HepG2 (cell line): ENCODE data around the gene SLC9A5. TPM values are rescaled to one million over a fixed set of nuclear protein-coding genes. Genes with fewer than 3 reads are reported as not detected.

Source experiments
- BHLHE40 ChIP-seq: IDR thresholded peaks from 2 replicates; pipeline ENCODE4 v1.6.1; 2011; ENCODE audit warnings: low read length, improper control_type of control experiment
- CEBPG ChIP-seq: IDR thresholded peaks from 2 replicates; pipeline ENCODE4 v1.6.1; 2016
- CREM ChIP-seq, 2 experiments: sonication (generic) in 1 of 2; formaldehyde crosslinking in 1 of 2; IDR thresholded peaks; 2 replicates each; pipeline versions ENCODE4 v1.4.0 to v1.6.1; 2016 to 2020; ENCODE audit warnings: antibody characterized with exemption in 1 of 2, mild to moderate bottlenecking in 1 of 2, missing genetic modification reagents in 1 of 2
- ELF4 ChIP-seq: sonication (generic); formaldehyde crosslinking; IDR thresholded peaks from 2 replicates; pipeline ENCODE4 v1.5.0; 2020; ENCODE audit warnings: missing genetic modification reagents, mild to moderate bottlenecking, moderate library complexity, borderline replicate concordance
- JUND ChIP-seq: sonication (generic); formaldehyde crosslinking; IDR thresholded peaks from 2 replicates; pipeline ENCODE4 v1.8.0; 2022; ENCODE audit warnings: mild to moderate bottlenecking, missing genetic modification reagents
- KDM4B ChIP-seq: sonication (generic); formaldehyde crosslinking; IDR thresholded peaks from 2 replicates; pipeline ENCODE4 v1.4.0; 2020; ENCODE audit warnings: missing genetic modification reagents
- MTA1 ChIP-seq: sonication (generic); formaldehyde crosslinking; IDR thresholded peaks from 2 replicates; pipeline ENCODE4 v1.4.0; 2020; ENCODE audit warnings: missing genetic modification reagents, mild to moderate bottlenecking, borderline replicate concordance
- NFKB2 ChIP-seq: sonication (generic); formaldehyde crosslinking; IDR thresholded peaks from 2 replicates; pipeline ENCODE4 v1.4.0; 2020; ENCODE audit warnings: missing genetic modification reagents, borderline replicate concordance
- PHB2 ChIP-seq: fragments of 450-650 bp; IDR thresholded peaks from 2 replicates; pipeline ENCODE4 v1.6.1; 2018; ENCODE audit not compliant: partially characterized antibody
- PRDM15 ChIP-seq: sonication (generic); formaldehyde crosslinking; IDR thresholded peaks from 2 replicates; pipeline ENCODE4 v1.4.0; 2020; ENCODE audit warnings: missing genetic modification reagents
- RAD51 ChIP-seq: fragments of 450-650 bp; IDR thresholded peaks from 2 replicates; pipeline ENCODE4 v1.6.1; 2016; ENCODE audit warnings: borderline replicate concordance
- RNF2 ChIP-seq: fragments of 450-650 bp; conservative IDR thresholded peaks from 2 replicates; pipeline ENCODE4 v1.6.1; 2016; ENCODE audit warnings: low read depth
- RXRB ChIP-seq: IDR thresholded peaks from 2 replicates; pipeline ENCODE4 v1.6.1; 2016; ENCODE audit warnings: borderline replicate concordance, missing genetic modification reagents, missing compliant biosample characterization
- SIN3A ChIP-seq: IDR thresholded peaks from 2 replicates; pipeline ENCODE4 v1.6.1; 2011; ENCODE audit warnings: low read depth, mild to moderate bottlenecking, control low read depth, low read length, borderline replicate concordance
- SNAI1 ChIP-seq: sonication (generic); formaldehyde crosslinking; IDR thresholded peaks from 2 replicates; pipeline ENCODE4 v1.5.0; 2020; ENCODE audit warnings: mild to moderate bottlenecking, missing genetic modification reagents, borderline replicate concordance
- THYN1 ChIP-seq: sonication (generic); formaldehyde crosslinking; IDR thresholded peaks from 2 replicates; pipeline ENCODE4 v1.8.1; 2023; ENCODE audit warnings: low read depth, mild to moderate bottlenecking, moderate library complexity, missing genetic modification reagents, borderline replicate concordance
- ZBTB8A ChIP-seq: sonication (generic); formaldehyde crosslinking; IDR thresholded peaks from 2 replicates; pipeline ENCODE4 v1.4.0; 2020; ENCODE audit warnings: mild to moderate bottlenecking, low read depth, missing genetic modification reagents, borderline replicate concordance
- ZFAT ChIP-seq: sonication (generic); formaldehyde crosslinking; conservative IDR thresholded peaks from 2 replicates; pipeline ENCODE4 v1.8.1; 2023; ENCODE audit warnings: missing genetic modification reagents, inconsistent platforms
- ZNF282 ChIP-seq: fragments of 450-650 bp; IDR thresholded peaks from 2 replicates; pipeline ENCODE4 v1.6.1; 2018; ENCODE audit not compliant: partially characterized antibody
- ZNF510 ChIP-seq: sonication (generic); formaldehyde crosslinking; IDR thresholded peaks from 2 replicates; pipeline ENCODE4 v1.4.0; 2020; ENCODE audit warnings: low read depth, mild to moderate bottlenecking, missing genetic modification reagents
- ZNF556 ChIP-seq: sonication (generic); formaldehyde crosslinking; IDR thresholded peaks from 2 replicates; pipeline ENCODE4 v1.4.0; 2020; ENCODE audit warnings: mild to moderate bottlenecking, missing genetic modification reagents, borderline replicate concordance
- ZNF615 ChIP-seq: sonication (generic); formaldehyde crosslinking; IDR thresholded peaks from 2 replicates; pipeline ENCODE4 v1.5.0; 2020; ENCODE audit warnings: mild to moderate bottlenecking, missing genetic modification reagents, borderline replicate concordance
- ZNF724P ChIP-seq: sonication (generic); formaldehyde crosslinking; IDR thresholded peaks from 2 replicates; pipeline ENCODE4 v1.8.0; 2022; ENCODE audit warnings: missing genetic modification reagents, borderline replicate concordance
- ZNF737 ChIP-seq: sonication (generic); formaldehyde crosslinking; IDR thresholded peaks from 2 replicates; pipeline ENCODE4 v1.5.0; 2020; ENCODE audit warnings: missing genetic modification reagents, mild to moderate bottlenecking, borderline replicate concordance
- polyA plus RNA-seq, 8 experiments: library from polyadenylated mRNA; depleted of rRNA in 3 of 8; stranded (reverse) in 7 of 8; unstranded in 1 of 8; fragments of >200 nt; fragmentation: Illumina TruSeq in 4 of 8; extraction: Trizol in 4 of 8; gene quantifications; 2 replicates each; pipeline versions ENCODE4 v1.2.1 to v1.2.3, GENCODE V29; 2011 to 2016; ENCODE audit warnings: low read depth in 4 of 8, missing spikeins in 1 of 8, mixed read lengths in 1 of 8; ENCODE audit not compliant: insufficient read depth in 1 of 8
- total RNA-seq, 5 experiments: library from RNA; depleted of rRNA; stranded (reverse); fragments of >200 nt; fragmentation: Illumina TruSeq; extraction: Trizol; gene quantifications; 2 replicates each; pipeline ENCODE4 v1.2.3, GENCODE V29; 2016; ENCODE audit warnings: low read depth in 1 of 5
- TF ChIP-seq, protein P1 (sequence below): sonication (generic); formaldehyde crosslinking; IDR thresholded peaks from 2 replicates; pipeline ENCODE4 v1.8.0; 2022; ENCODE audit warnings: mild to moderate bottlenecking, missing genetic modification reagents, moderate library complexity
- TF ChIP-seq, protein P2 (sequence below): sonication (generic); formaldehyde crosslinking; IDR thresholded peaks from 2 replicates; pipeline ENCODE4 v1.8.1; 2023; ENCODE audit warnings: missing genetic modification reagents, mild to moderate bottlenecking, borderline replicate concordance

The SLC9A5 gene
- total and polyA plus RNA-seq, 2 of the 13 experiments (the other 11 are each of a cell fraction or from before 2014, with no cell fraction given): 0.58 to 1.4 TPM

- TF ChIP-seq SNAI1 (CRISPR knock-in tag): no peak
- TF ChIP-seq BHLHE40: 0 out of 2 replicates have a peak, but pooled peaks have one; percentile 17
- peak; percentile 13; the same call in 1 of the 2 replicates for TF ChIP-seq JUND (CRISPR knock-in tag)
- TF ChIP-seq, protein P1, sequence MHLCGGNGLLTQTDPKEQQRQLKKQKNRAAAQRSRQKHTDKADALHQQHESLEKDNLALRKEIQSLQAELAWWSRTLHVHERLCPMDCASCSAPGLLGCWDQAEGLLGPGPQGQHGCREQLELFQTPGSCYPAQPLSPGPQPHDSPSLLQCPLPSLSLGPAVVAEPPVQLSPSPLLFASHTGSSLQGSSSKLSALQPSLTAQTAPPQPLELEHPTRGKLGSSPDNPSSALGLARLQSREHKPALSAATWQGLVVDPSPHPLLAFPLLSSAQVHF: 0 out of 2 replicates have a peak, but pooled peaks have one; percentile 51
- no peak for TF ChIP-seq RAD51
- TF ChIP-seq ZFAT (CRISPR knock-in tag): no peak
- TF ChIP-seq ELF4: no peak
- 0 out of 2 replicates have a peak, but pooled peaks have one; percentile 55 for TF ChIP-seq MTA1 (CRISPR knock-in tag)
- TF ChIP-seq ZNF556 (CRISPR knock-in tag): peak; percentile 98
- peak; percentile 66 for TF ChIP-seq CEBPG
- no peak for TF ChIP-seq RNF2
- TF ChIP-seq PRDM15 (CRISPR knock-in tag): no peak
- TF ChIP-seq ZNF737 (CRISPR knock-in tag): 0 out of 2 replicates have a peak, but pooled peaks have one; percentile 20
- peak; percentile 83 for TF ChIP-seq RXRB (CRISPR knock-in tag)
- peak; percentile 86; the same call in 1 of the 2 replicates for TF ChIP-seq NFKB2
- TF ChIP-seq PHB2: no peak
- peak; percentile 97 for TF ChIP-seq SIN3A
- TF ChIP-seq ZBTB8A (CRISPR knock-in tag): no peak
- TF ChIP-seq, protein P2, sequence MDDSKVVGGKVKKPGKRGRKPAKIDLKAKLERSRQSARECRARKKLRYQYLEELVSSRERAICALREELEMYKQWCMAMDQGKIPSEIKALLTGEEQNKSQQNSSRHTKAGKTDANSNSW: no peak
- no peak for TF ChIP-seq THYN1 (CRISPR knock-in tag)
- no peak for TF ChIP-seq ZNF615
- TF ChIP-seq ZNF724P: no peak; the same call in 1 of the 2 replicates
- no peak for TF ChIP-seq ZNF510 (CRISPR knock-in tag)
- peak; percentile 89; the same call in 1 of the 2 replicates for TF ChIP-seq KDM4B (CRISPR knock-in tag)
- peak; percentile 100 for TF ChIP-seq CREM (IDR thresholded peaks at IDR 0.05)
- TF ChIP-seq CREM (CRISPR knock-in tag; IDR thresholded peaks at IDR 0.05): peak; percentile 99
- no peak for TF ChIP-seq ZNF282
These were observed 21.8 kb upstream of the SLC9A5 start, which contains the start of gene TMEM208 (continued) for GRCh38 chr16:67226804-67227566.
